Measurements from ENCODE around the gene UCMA. TPM values are rescaled to one million over a fixed set of nuclear protein-coding genes. Genes with fewer than 3 reads are reported as not detected.

The UCMA gene
- total RNA-seq, 4 donors from 2014 or later: not detected

DNA sequence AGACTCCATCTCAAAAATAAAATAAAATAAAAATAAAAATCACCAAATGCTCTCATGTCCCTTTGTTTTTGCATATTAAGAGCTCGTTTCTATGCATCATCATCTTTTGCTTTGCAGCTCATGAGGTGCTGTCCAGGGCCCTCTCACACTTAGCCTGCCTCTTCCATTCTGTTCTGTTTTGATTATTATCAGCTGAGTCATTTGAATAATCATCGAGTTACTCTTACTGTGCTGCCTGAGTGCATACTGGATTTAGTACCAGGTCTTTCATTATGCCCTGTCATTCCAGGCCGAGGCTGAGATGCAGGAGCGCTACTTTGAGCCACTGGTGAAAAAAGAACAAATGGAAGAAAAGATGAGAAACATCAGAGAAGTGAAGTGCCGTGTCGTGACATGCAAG is 33.0 kb downstream of the UCMA start:
- DNase-seq (ENCODE audit: low spot score in 2 of 2): no peak
- Histone ChIP-seq H3K27ac (no peak overlapping the region), H3K36me3 (no peaks in the 10 kb centered on the region), H3K4me1 (no peaks in the 10 kb centered on the region), H3K4me3 (no peak overlapping the region), H3K27me3 (no peaks in the 10 kb centered on the region), H3K9me3 (no peaks in the 10 kb centered on the region)
- no peak for TF ChIP-seq EP300 (IDR thresholded peaks at IDR 0.05)
- TF ChIP-seq, protein P1, sequence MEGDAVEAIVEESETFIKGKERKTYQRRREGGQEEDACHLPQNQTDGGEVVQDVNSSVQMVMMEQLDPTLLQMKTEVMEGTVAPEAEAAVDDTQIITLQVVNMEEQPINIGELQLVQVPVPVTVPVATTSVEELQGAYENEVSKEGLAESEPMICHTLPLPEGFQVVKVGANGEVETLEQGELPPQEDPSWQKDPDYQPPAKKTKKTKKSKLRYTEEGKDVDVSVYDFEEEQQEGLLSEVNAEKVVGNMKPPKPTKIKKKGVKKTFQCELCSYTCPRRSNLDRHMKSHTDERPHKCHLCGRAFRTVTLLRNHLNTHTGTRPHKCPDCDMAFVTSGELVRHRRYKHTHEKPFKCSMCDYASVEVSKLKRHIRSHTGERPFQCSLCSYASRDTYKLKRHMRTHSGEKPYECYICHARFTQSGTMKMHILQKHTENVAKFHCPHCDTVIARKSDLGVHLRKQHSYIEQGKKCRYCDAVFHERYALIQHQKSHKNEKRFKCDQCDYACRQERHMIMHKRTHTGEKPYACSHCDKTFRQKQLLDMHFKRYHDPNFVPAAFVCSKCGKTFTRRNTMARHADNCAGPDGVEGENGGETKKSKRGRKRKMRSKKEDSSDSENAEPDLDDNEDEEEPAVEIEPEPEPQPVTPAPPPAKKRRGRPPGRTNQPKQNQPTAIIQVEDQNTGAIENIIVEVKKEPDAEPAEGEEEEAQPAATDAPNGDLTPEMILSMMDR (IDR thresholded peaks at IDR 0.05): no peak
- no peak for TF ChIP-seq POLR2A (IDR thresholded peaks at IDR 0.05)
- 83 to 90% methylated on average over 6 of the region's 6 CpGs for WGBS, 2 donors

- no peaks in the 10 kb centered on the region for H3K27me3 ChIP-seq
- H3K27ac ChIP-seq: no peak overlapping the region
- H3K4me3 ChIP-seq: no peak overlapping the region
- H3K36me3 ChIP-seq: no peaks in the 10 kb centered on the region
- no peak for DNase-seq (ENCODE audit: low spot score in 2 of 2)
- H3K9me3 ChIP-seq: no peaks in the 10 kb centered on the region
- H3K4me1 ChIP-seq: no peaks in the 10 kb centered on the region
- 90 to 93% methylated on average over 6 of the region's 6 CpGs for WGBS, 2 donors
- TF ChIP-seq POLR2A (IDR thresholded peaks at IDR 0.05) (no peak), EP300 (IDR thresholded peaks at IDR 0.05) (no peak)
- TF ChIP-seq, protein P1 (IDR thresholded peaks at IDR 0.05): no peak
These were observed 39.2 kb downstream of the UCMA start for GRCh38 chr10:13195016-13195415.

DNA sequence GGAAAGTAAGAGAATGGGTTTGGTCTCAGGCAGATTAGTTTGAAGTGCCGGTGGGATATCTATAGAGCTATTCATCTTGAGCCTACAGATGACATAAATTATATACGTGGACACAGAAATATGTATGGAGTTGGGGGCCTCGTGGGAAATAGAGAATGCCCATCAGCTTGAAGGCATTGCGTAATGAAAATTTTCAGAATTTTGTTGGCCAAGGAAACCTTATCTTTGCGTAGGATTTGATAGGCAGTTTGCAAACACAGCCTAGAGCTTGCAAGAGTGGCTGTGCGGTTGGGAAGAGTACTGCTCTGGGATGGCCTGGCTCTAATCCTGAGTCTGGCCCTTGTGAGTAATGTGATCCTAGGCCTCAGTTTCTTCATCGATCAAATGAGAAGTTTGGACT is 40.5 kb downstream of the UCMA start:
- WGBS, 2 donors: 79% methylated on average over 7 of the region's 7 CpGs
- no peaks in the 10 kb centered on the region for H3K36me3 ChIP-seq
- no peaks in the 10 kb centered on the region for H3K9me3 ChIP-seq
- DNase-seq (ENCODE audit: low spot score in 2 of 2): no peak
- no peak overlapping the region for H3K4me3 ChIP-seq
- H3K27ac ChIP-seq: no peak overlapping the region
- no peaks in the 10 kb centered on the region for H3K27me3 ChIP-seq
- no peaks in the 10 kb centered on the region for H3K4me1 ChIP-seq
- TF ChIP-seq, protein P1 (IDR thresholded peaks at IDR 0.05): no peak
- TF ChIP-seq EP300 (IDR thresholded peaks at IDR 0.05): no peak
- no peak for TF ChIP-seq POLR2A (IDR thresholded peaks at IDR 0.05)

DNA sequence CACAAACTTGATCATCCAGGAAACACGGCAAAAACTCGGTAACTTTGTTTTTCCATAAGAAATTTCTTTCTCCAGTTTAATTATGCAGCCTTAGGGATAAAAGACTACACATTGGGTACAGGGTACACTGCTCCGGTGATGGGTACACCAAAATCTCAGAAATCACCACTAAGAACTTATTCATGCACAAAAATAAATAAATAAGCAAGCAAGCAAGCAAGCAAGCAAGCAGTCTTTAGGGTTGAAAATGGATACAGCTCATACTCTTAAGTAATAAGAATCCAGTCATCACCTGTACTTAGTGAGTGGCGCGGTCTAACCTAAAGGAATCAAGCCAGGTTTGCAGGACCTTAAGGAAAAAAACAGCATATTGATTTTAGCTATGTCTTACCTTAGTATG is 42.8 kb downstream of the UCMA start:
- H3K9me3 ChIP-seq: no peaks in the 10 kb centered on the region
- no peaks in the 10 kb centered on the region for H3K4me1 ChIP-seq
- 92 to 97% methylated on average over 5 of the region's 5 CpGs for WGBS, 2 donors
- H3K27me3 ChIP-seq: no peaks in the 10 kb centered on the region
- no peak for DNase-seq (ENCODE audit: low spot score in 2 of 2)
- H3K27ac ChIP-seq: no peak overlapping the region
- no peaks in the 10 kb centered on the region for H3K36me3 ChIP-seq
- TF ChIP-seq EP300 (IDR thresholded peaks at IDR 0.05): no peak
- no peak for TF ChIP-seq POLR2A (IDR thresholded peaks at IDR 0.05)
- TF ChIP-seq, protein P1 (IDR thresholded peaks at IDR 0.05): no peak
- no peak overlapping the region for H3K4me3 ChIP-seq

DNA sequence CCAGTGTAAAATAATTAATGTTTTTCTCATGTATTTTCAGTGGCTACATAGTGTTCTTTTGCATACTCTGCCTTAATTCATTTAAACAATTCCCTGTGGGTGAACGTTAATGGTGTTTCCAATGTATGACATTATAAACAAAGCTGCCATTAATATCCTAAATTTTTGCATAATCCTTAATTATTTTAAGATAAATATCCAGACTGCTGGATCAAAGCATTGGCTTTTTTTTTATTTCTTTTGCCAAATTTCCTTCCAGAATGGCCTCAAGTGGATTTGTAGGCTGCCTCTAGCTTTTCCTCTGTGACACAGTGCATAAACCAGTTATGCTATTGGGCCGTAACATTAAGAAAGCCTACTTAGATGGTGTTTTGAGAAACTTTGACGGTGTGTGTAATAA is 43.4 kb downstream of the UCMA start:
- TF ChIP-seq, protein P1 (IDR thresholded peaks at IDR 0.05): no peak
- TF ChIP-seq POLR2A (IDR thresholded peaks at IDR 0.05) (no peak), EP300 (IDR thresholded peaks at IDR 0.05) (no peak)
- Histone ChIP-seq H3K4me1 (no peaks in the 10 kb centered on the region), H3K9me3 (no peaks in the 10 kb centered on the region), H3K4me3 (no peak overlapping the region), H3K27ac (no peak overlapping the region), H3K36me3 (no peaks in the 10 kb centered on the region), H3K27me3 (no peaks in the 10 kb centered on the region)
- WGBS, 2 donors: 81% methylated on average over 3 of the region's 3 CpGs
- no peak for DNase-seq (ENCODE audit: low spot score in 2 of 2)

Measured in tibial nerve (tissue), 4 donors.